ENCODE measurements around the gene IGSF23.
A peak's percentile ranks its signal among the peaks of the same experiment; 100 is the strongest.

The IGSF23 gene, protein sequence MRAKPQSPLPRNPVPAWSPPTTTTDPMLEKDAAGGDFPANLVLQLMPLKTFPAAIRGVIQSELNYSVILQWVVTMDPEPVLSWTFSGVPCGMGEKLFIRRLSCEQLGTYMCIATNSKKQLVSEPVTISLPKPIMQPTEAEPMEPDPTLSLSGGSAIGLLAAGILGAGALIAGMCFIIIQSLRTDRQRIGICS

GRCh38 chr19:44613295-44614178, at the start of gene IGSF23:
IGSF23 (plus strand) TSS chr19:44613563; CDS start chr19:44613646, 83 bp downstream.
- no peak for DNase-seq

- no peak for DNase-seq
These were observed 46.4 kb upstream of the IGSF23 start for GRCh38 chr19:44566984-44567383.

- no peak for DNase-seq
These were observed 45.6 kb upstream of the IGSF23 start for GRCh38 chr19:44567745-44568144.

DNA sequence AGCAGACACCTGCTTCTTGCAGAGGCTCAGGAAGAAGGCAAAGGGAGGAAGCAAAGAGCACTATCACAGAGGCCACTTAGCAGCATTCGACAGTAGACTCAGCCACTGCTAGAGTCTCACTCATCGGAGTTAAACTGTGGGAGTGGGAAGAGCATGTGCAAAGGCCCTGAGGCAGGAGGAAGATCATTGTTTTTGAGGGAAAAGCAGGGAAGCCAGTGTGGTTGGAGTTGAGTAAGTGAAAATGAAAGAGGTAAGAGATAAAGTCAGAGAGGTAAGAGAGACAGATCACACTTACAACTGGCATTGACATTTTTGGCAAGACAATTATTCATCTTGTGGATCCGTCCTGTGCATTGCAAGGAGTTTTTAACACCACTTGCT, 42.8 kb upstream of the IGSF23 start:
- no peak for DNase-seq

GRCh38 chr19:44570984-44571684, 42.2 kb upstream of the IGSF23 start:
- peak; percentile 44 for DNase-seq

- no peak for DNase-seq
These were observed 41.4 kb upstream of the IGSF23 start for GRCh38 chr19:44571830-44572580.

DNA sequence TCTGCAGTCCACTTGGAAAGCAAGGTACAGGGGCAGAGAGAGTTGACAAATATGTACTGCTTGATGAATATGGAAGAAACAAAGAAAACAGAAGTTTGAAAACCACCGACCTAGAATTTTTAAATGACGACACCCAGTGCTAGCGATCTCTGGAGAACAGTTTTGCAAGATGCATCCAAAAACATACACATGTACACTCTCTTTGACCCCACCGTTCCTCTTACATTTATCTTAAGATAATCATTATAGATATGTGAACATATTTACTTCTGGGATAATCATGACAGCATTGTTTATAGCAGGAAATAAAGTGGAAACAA, 40.8 kb upstream of the IGSF23 start:
- DNase-seq = no peak

GRCh38 chr19:44573183-44573582, 40.2 kb upstream of the IGSF23 start:
- DNase-seq = no peak

GRCh38 chr19:44573627-44574026, 39.7 kb upstream of the IGSF23 start:
- DNase-seq = no peak

GRCh38 chr19:44574186-44574950, 39.0 kb upstream of the IGSF23 start:
- no peak for DNase-seq

DNA sequence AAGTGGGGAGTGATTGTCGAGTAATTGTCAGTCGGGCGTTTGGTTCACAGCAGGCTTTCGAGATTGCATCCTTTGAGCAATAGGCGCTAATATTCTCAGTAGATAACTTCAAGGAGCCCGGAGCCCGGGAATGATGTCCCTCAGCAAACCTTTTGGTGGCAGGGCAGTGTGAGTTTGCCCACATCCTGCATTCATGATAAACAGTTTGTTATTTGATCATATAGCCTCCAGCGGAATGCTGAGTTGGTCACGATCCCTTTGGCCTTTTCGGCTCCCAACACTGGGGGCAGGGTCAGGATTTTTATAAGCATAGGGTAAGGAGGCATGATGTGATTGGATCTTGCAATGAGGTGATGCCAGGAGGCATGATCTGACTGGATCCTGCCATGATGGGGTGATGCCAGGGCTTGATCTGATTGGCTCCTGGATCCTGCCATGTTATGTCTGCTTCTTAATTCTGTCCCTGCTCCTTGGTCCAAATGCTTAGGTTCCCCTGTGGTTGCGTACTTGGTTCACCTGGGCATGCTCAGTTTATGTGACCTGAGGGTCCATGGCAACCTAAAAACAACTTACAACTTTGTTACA, 38.2 kb upstream of the IGSF23 start:
- DNase-seq = no peak

DNA sequence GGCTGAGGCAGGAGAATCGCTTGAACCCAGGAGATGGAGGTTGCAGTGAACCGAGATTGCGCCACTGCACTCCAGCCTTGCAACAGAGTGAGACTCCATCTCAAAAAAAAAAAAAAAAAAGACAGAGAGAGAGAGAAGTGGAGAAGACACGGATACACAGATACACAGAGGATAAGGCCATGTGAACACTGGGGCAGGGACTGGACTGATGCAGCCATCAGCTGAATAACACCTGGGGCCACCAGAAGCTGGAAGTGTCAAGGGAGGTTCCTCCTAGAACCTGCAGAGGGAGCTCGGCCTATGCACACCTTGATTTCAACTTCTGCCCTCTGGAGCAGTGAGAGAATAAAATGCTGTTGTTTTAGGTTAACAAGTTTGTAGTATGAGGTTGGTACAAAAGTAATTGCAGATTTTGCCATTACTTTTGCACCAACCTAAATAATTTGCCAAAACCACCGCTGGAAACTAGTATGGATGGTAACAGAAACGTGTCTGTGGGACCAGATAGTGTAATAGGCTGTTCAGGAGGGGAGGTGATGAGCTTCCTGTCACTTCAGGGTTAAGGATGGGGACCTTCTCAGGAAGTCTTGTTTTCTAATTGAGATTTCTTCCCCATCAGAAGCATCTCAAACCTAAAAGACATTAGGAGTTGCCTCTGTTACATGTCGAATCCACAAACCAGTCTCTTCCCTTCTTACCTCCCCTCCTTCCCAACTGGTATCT, 36.4 kb upstream of the IGSF23 start:
- peak; percentile 15 for DNase-seq

DNA sequence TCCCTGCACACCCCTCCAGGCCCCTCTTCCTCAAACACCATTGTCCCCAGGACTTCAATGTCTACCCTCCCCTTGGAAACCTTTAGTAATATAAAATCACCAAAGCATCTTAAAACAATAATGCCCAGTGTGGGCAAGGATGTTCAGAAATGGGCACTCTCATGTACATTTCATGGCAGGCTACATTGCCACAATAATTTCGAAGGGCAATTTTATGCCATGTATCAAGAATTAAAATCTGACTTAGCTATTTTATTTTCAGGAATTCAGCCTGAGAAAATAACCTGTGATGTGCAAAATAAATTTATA, 35.8 kb upstream of the IGSF23 start:
- DNase-seq = no peak

GRCh38 chr19:44579663-44580365, 33.5 kb upstream of the IGSF23 start:
- DNase-seq = no peak

GRCh38 chr19:44580366-44580895, 32.9 kb upstream of the IGSF23 start:
- DNase-seq = no peak

- DNase-seq = no peak
These were observed 32.1 kb upstream of the IGSF23 start for GRCh38 chr19:44581288-44581687.

DNA sequence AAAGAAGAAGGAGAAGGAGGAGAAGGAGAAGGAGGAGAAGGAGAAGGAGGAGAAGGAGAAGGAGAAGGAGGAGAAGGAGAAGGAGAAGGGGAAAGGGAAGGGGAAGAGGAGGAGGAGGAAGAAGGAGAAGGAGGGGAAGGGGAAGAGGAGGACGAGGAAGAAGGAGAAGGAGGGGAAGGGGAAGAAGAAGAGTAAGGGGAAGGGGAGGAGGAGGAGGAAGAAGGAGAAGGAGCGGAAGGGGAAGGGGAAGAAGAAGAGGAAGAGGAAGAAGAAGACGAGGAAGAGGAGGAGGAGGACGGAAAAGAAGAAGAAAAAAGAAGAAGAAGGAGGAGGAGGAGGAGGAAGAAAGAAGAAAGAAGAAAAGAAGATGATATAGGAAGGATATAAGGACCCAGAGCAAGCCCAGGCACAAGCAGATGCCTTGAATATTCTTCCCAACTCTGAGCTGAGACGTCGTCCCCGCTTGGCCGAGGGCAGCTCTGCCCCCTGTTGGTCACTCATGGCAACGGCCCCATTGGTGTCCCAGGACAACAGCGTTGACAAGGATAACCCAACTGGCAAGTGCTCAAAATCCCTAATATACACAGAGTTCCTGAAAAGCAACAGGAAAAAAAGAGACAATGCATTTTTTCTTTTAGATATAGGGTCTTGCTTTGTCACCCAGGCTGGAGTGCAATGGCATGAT, 30.6 kb upstream of the IGSF23 start:
- DNase-seq = peak; percentile 19

DNA sequence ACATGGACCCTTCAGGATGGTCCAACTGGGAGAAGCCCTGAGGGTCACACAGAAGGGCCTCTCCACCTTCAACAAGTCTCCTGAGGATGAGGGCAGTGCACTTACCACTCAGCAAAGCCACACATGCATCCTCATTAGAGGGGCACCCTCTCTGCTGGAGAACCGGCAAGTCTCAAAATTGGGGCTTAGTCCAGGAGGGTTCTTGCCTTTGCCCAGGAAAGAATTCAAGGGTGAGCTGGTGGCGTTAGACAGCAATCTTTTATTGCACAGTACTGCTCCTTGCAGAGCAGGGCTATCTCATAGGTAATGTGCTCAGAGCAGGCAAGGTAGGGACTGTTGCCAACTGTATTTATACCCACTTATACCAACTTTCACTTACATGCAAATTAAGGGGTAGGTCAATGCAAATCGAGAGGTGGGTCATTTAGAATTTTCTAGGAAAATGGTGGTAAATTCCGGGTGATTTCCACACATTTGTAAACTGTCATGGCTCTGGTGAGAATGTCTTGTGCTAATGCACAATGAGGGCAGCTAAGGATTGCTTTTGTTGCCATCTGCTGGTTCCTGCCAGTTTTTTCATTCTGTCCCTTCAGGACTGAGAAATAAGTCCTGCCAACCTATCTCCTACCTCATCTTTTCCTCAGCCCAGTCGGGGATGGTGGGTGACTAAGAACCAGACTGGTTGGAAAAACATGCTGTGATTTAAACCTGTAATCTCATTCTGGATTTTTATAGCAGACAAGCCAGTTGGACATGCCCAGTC, 27.8 kb upstream of the IGSF23 start:
- no peak for DNase-seq

Measured in activated naive CD4-positive, alpha-beta T cell treated with anti-CD3 and anti-CD28 coated beads, Interleukin-2, amount 50 U/mL, for 16 hours (primary cell).